PC-3 (cell line): ENCODE results near the gene ADORA1. TPM values are rescaled to one million over a fixed set of nuclear protein-coding genes. Genes with fewer than 3 reads are reported as not detected.

ENCODE experiments used
- ATAC-seq: fragments of 200-7000 bp; cut with Tn5 transposase; 2 replicates; pipeline ENCODE4 v1.9.1; 2020; ENCODE audit warnings: mild to moderate bottlenecking, moderate library complexity
- BruUV-seq: library from RNA; stranded (reverse); fragments of 400-500 nt; replicated peaks from 2 replicates; lab custom pipeline; 2021; lab: Mats Ljungman, UMichigan
- CTCF ChIA-PET: fragments of 300-600 bp; sonication (Branson Sonifier 250); formaldehyde crosslinking; loops from one replicate; lab custom pipeline; 2022; ENCODE audit warnings: antibody characterized with exemption; lab: Charles Lee
- POLR2A ChIA-PET: fragments of 300-600 bp; sonication (Branson Sonifier 250); formaldehyde crosslinking; loops from one replicate; lab custom pipeline; 2022; ENCODE audit warnings: antibody characterized with exemption; ENCODE audit not compliant: unreplicated experiment; lab: Charles Lee
- DNase-seq: peaks from one replicate; pipeline ENCODE4 v3.0.0-alpha.2; 2015
- H2AFZ ChIP-seq: fragments of 300-600 bp; sonication (generic); 2 replicates; pipeline ENCODE4 v1.6.0; 2016; ENCODE audit warnings: antibody characterized with exemption, low read length
- H3F3A ChIP-seq: fragments of 300-600 bp; sonication (generic); one replicate; pipeline ENCODE4 v1.6.0; 2017; ENCODE audit warnings: antibody characterized with exemption, low read length, control low read depth, mild to moderate bottlenecking; ENCODE audit not compliant: unreplicated experiment
- H3K27ac ChIP-seq: fragments of 300-600 bp; sonication (generic); 2 replicates; pipeline ENCODE4 v1.5.1; 2016; ENCODE audit warnings: mild to moderate bottlenecking, low read length
- H3K27me3 ChIP-seq: fragments of 300-600 bp; sonication (generic); 2 replicates; pipeline ENCODE4 v1.6.1; 2016; ENCODE audit warnings: low read length, mixed read lengths
- H3K36me3 ChIP-seq: fragments of 300-600 bp; sonication (generic); 2 replicates; pipeline ENCODE4 v1.6.1; 2016; ENCODE audit warnings: low read depth, mixed run types, low read length, mixed read lengths
- H3K4me1 ChIP-seq: fragments of 300-600 bp; sonication (generic); 2 replicates; pipeline ENCODE4 v1.5.1; 2016; ENCODE audit warnings: low read length; ENCODE audit not compliant: insufficient read depth
- H3K4me2 ChIP-seq: fragments of 300-600 bp; sonication (generic); 2 replicates; pipeline ENCODE4 v1.6.0; 2016; ENCODE audit warnings: low read length
- H3K4me3 ChIP-seq: fragments of 300-600 bp; sonication (generic); 2 replicates; pipeline ENCODE4 v1.5.1; 2016; ENCODE audit warnings: mild to moderate bottlenecking, low read length, mixed read lengths
- H3K79me2 ChIP-seq: fragments of 300-600 bp; sonication (generic); 2 replicates; pipeline ENCODE4 v1.6.1; 2017; ENCODE audit warnings: low read length, mixed read lengths
- H3K9ac ChIP-seq: fragments of 300-600 bp; sonication (generic); 2 replicates; pipeline ENCODE4 v1.6.0; 2016; ENCODE audit warnings: mild to moderate bottlenecking, low read length
- H3K9me2 ChIP-seq: fragments of 300-600 bp; sonication (generic); replicated peaks from 2 replicates; pipeline ENCODE4 v1.6.1; 2016; ENCODE audit warnings: mixed run types, low read length, mixed read lengths
- H3K9me3 ChIP-seq: fragments of 300-600 bp; sonication (generic); 2 replicates; pipeline ENCODE4 v1.6.1; 2016; ENCODE audit warnings: low read length, mixed read lengths
- H4K20me1 ChIP-seq: fragments of 300-600 bp; sonication (generic); 2 replicates; pipeline ENCODE4 v1.6.1; 2016; ENCODE audit warnings: low read length, mixed read lengths
- EZH2 ChIP-seq: fragments of 300-600 bp; sonication (generic); IDR thresholded peaks from one replicate; pipeline ENCODE4 v1.6.1; 2017; ENCODE audit warnings: antibody characterized with exemption, mild to moderate bottlenecking, low read length; ENCODE audit not compliant: unreplicated experiment
- EZH2phosphoT487 ChIP-seq: fragments of 300-600 bp; sonication (generic); IDR thresholded peaks from 2 replicates; pipeline ENCODE4 v1.6.1; 2018; ENCODE audit warnings: mild to moderate bottlenecking, antibody characterized with exemption, low read length, borderline replicate concordance
- intact Hi-C: fragments of 100-400 bp; cut with micrococcal nuclease; formaldehyde crosslinking; loops from 2 replicates; pipeline ENCODE4 v1.9.0; 2023
- total RNA-seq: library from RNA; depleted of rRNA; stranded (reverse); fragments of >200 nt; gene quantifications from 2 replicates; pipeline ENCODE4 v1.2.3, GENCODE V29; 2014
- TF ChIP-seq, protein P1 (sequence below): fragments of 300-600 bp; sonication (generic); conservative IDR thresholded peaks from 2 replicates; pipeline ENCODE4 v1.5.1; 2017; ENCODE audit warnings: antibody characterized with exemption, low read depth, mild to moderate bottlenecking, low read length

The ADORA1 gene
- total RNA-seq, 1 experiment from 2014 or later: 1.4 TPM

DNA sequence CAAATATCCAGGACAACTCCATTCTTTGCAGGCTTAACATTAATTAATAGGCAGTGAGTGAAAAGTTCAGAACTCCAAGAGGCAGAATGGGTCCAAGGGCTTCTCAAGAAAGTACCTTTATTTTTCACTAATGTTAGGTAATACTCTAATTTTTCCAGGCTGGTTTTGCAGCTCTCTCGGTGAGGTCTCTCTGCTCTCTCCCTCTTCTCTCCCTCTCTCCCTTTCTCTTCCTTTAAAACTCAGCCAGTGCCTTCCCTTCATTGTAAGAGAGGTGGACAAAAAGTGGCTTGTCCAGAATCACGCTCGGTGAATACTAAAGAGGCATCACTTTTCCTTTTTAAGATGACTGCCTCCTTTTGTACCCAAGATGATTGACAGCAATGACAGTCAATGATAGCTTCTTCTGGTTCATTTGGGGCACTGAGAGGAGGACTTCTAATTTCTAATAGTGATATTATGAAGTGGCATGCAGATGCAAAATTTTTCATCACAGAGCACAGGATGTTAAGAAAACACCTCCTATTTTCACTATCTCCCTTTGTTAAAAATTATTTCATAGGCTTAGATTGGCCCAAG is 60.3 kb downstream of the ADORA1 start:
- no TSS peak for BruUV-seq
- CTCF ChIA-PET: no interaction called here
- no peaks in the 10 kb centered on the region for H3K4me1 ChIP-seq
- no peak overlapping the region for H3K4me2 ChIP-seq
- DNase-seq: no peak
- H4K20me1 ChIP-seq: no peaks in the 10 kb centered on the region
- H3K9me2 ChIP-seq: no peaks in the 10 kb centered on the region
- TF ChIP-seq EZH2 (no peak), EZH2phosphoT487 (no peak)
- TF ChIP-seq, protein P1, sequence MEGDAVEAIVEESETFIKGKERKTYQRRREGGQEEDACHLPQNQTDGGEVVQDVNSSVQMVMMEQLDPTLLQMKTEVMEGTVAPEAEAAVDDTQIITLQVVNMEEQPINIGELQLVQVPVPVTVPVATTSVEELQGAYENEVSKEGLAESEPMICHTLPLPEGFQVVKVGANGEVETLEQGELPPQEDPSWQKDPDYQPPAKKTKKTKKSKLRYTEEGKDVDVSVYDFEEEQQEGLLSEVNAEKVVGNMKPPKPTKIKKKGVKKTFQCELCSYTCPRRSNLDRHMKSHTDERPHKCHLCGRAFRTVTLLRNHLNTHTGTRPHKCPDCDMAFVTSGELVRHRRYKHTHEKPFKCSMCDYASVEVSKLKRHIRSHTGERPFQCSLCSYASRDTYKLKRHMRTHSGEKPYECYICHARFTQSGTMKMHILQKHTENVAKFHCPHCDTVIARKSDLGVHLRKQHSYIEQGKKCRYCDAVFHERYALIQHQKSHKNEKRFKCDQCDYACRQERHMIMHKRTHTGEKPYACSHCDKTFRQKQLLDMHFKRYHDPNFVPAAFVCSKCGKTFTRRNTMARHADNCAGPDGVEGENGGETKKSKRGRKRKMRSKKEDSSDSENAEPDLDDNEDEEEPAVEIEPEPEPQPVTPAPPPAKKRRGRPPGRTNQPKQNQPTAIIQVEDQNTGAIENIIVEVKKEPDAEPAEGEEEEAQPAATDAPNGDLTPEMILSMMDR: no peak
- H3K27ac ChIP-seq: no peak overlapping the region
- POLR2A ChIA-PET: no interaction called here
- H3K36me3 ChIP-seq: no peaks in the 10 kb centered on the region
- no peak overlapping the region for H3K4me3 ChIP-seq
- H3K27me3 ChIP-seq: peaks cover 19% of the 10 kb centered on the region; the same call in 1 of the 2 replicates
- no peak overlapping the region for H2AFZ ChIP-seq
- no peaks in the 10 kb centered on the region for H3K9me3 ChIP-seq
- H3F3A ChIP-seq: no peaks in the 10 kb centered on the region
- intact Hi-C loops: no loop called here
- ATAC-seq: no peak
- no peak overlapping the region for H3K9ac ChIP-seq
- H3K79me2 ChIP-seq: no peaks in the 10 kb centered on the region

DNA sequence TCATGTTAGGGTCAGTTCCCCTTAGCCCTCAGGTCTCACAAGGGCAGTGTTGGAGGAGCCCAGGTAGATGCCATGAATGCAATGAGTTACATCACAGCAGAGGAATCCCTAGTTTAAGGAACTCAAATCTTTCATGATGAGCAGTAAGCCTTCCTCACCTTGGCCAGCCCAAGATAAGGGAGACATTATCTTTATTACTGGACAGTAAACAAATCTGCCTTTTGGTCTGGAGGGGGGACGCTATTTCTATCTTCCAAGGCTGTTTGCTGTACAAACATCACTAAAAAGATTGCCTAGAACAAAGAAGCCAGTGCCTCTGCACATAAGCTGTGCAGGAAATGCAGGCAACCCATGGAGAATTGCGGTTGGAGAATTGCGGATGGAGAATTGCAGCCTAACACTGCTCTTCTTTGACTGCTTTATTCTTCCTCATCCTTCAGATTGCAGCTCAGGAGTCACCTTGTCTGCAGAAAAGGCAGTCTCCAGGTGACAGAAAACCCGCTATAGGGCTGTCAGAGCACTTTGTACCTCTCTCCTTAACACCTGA is 61.2 kb downstream of the ADORA1 start:
- Histone ChIP-seq H3K4me1 (no peaks in the 10 kb centered on the region), H3K9me2 (no peaks in the 10 kb centered on the region), H3K27ac (no peak overlapping the region), H2AFZ (no peak overlapping the region), H3K27me3 (peaks cover 19% of the 10 kb centered on the region; the same call in 1 of the 2 replicates), H3K79me2 (no peaks in the 10 kb centered on the region), H4K20me1 (no peaks in the 10 kb centered on the region), H3K9me3 (no peaks in the 10 kb centered on the region), H3K36me3 (no peaks in the 10 kb centered on the region), H3K9ac (no peak overlapping the region), H3K4me2 (no peak overlapping the region), H3F3A (no peaks in the 10 kb centered on the region), H3K4me3 (no peak overlapping the region)
- ChIA-PET POLR2A (no interaction called here), CTCF (no interaction called here)
- DNase-seq: no peak
- TF ChIP-seq, protein P1: no peak
- TF ChIP-seq EZH2: no peak
- no peak for TF ChIP-seq EZH2phosphoT487
- no TSS peak for BruUV-seq
- intact Hi-C loops: no loop called here
- no peak for ATAC-seq

DNA sequence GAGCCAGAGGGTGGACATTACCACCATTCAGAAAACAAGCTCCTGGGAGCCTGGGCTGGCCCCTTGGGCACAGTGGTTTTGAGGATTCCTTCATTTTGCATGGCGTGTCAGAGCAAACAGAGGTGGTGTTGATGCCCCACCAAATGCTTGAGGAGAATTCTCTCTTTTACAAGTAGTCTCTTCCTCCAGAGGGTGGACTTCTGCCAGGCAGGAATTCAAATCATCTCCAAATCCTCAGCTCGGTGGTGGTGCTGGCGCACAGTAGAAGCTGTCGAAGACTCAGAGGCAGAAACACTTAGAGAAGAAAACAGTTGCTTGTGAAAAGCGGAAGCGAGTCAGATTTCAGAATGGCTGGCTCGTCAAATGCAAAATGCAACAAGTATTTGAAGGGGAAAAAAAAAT is 62.4 kb downstream of the ADORA1 start:
- Histone ChIP-seq H3K27me3 (peaks cover 20% of the 10 kb centered on the region; the same call in 1 of the 2 replicates), H3K9me3 (no peaks in the 10 kb centered on the region)

More for the DNA sequence above, 62.4 kb downstream of the ADORA1 start:
- DNase-seq (no peak), ATAC-seq (no peak)
- ChIA-PET POLR2A (no interaction called here), CTCF (no interaction called here)
- Histone ChIP-seq H3K79me2 (no peaks in the 10 kb centered on the region), H3K9ac (no peak overlapping the region), H3F3A (no peaks in the 10 kb centered on the region), H3K9me2 (no peaks in the 10 kb centered on the region), H3K27ac (no peak overlapping the region), H3K36me3 (no peaks in the 10 kb centered on the region), H3K4me2 (no peak overlapping the region), H3K4me1 (no peaks in the 10 kb centered on the region), H4K20me1 (no peaks in the 10 kb centered on the region), H2AFZ (no peak overlapping the region), H3K4me3 (no peak overlapping the region)
- TF ChIP-seq EZH2: no peak
- TF ChIP-seq, protein P1: no peak
- TF ChIP-seq EZH2phosphoT487: no peak
- no TSS peak for BruUV-seq
- intact Hi-C loops: no loop called here
